Lower leg skin (tissue), 4 donors: ENCODE measurements around the gene C19orf81. TPM values are rescaled to one million over a fixed set of nuclear protein-coding genes. Genes with fewer than 3 reads are reported as not detected.

Source experiments
- DNase-seq, 2 donors: peaks; one replicate each; pipeline ENCODE4 v3.0.0-alpha.2; 2019; ENCODE audit warnings: low spot score in 2 of 2
- H3K4me3 ChIP-seq: fragments of 200-600 bp; sonication (generic); 2 replicates; pipeline ENCODE4 v1.5.1; 2017; ENCODE audit warnings: mild to moderate bottlenecking, low read depth; ENCODE audit not compliant: poor library complexity, severe bottlenecking
- POLR2A ChIP-seq, 2 donors: fragments of 450-650 bp; IDR thresholded peaks; one replicate each; pipeline ENCODE4 v1.6.1; 2016 to 2017; ENCODE audit warnings: antibody characterized with exemption in 2 of 2, mild to moderate bottlenecking in 1 of 2, moderate library complexity in 1 of 2
- WGBS, 2 donors: methylation state at CpG; one replicate each; pipeline ENCODE4 v1.1.5; 2018; 5-methylcytosine and 5-hydroxymethylcytosine counted together
- intact Hi-C: fragments of 100-400 bp; cut with DNase I; formaldehyde crosslinking; loops from one replicate; pipeline ENCODE4 v1.15.0; 2023; ENCODE audit warnings: low total_unique reads
- total RNA-seq, 4 donors: library from RNA; depleted of rRNA; stranded (reverse); fragments of >200 nt; gene quantifications; one replicate each; pipeline ENCODE4 v1.1.0, GENCODE V29; 2016
- TF ChIP-seq, protein P1 (sequence below), 3 donors: fragments of 450-650 bp; IDR thresholded peaks; one replicate each; pipeline ENCODE4 v1.5.1; 2016; ENCODE audit warnings: antibody characterized with exemption in 3 of 3, mild to moderate bottlenecking in 3 of 3, moderate library complexity in 2 of 3

C19orf81 gene
- total RNA-seq, 4 donors from 2014 or later, result 0.91 to 1.4 TPM; not detected in 2

GRCh38 chr19:50661766-50662650 is 12.8 kb downstream of the C19orf81 start:
- TF ChIP-seq POLR2A (IDR thresholded peaks at IDR 0.05), result no peak
- TF ChIP-seq, protein P1, sequence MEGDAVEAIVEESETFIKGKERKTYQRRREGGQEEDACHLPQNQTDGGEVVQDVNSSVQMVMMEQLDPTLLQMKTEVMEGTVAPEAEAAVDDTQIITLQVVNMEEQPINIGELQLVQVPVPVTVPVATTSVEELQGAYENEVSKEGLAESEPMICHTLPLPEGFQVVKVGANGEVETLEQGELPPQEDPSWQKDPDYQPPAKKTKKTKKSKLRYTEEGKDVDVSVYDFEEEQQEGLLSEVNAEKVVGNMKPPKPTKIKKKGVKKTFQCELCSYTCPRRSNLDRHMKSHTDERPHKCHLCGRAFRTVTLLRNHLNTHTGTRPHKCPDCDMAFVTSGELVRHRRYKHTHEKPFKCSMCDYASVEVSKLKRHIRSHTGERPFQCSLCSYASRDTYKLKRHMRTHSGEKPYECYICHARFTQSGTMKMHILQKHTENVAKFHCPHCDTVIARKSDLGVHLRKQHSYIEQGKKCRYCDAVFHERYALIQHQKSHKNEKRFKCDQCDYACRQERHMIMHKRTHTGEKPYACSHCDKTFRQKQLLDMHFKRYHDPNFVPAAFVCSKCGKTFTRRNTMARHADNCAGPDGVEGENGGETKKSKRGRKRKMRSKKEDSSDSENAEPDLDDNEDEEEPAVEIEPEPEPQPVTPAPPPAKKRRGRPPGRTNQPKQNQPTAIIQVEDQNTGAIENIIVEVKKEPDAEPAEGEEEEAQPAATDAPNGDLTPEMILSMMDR (IDR thresholded peaks at IDR 0.05), result no peak
- no peak overlapping the region for H3K4me3 ChIP-seq
- WGBS, 2 donors, result 63 to 70% methylated on average over 36 to 40 of the region's 49 CpGs
- intact Hi-C loops, result no loop called here
- no peak for DNase-seq

- no peak overlapping the region for H3K4me3 ChIP-seq
- no peak for DNase-seq
- WGBS, 2 donors, result 50 to 51% methylated on average over 16 of the region's 16 CpGs
- TF ChIP-seq, protein P1 (IDR thresholded peaks at IDR 0.05), result no peak
- no peak for TF ChIP-seq POLR2A (IDR thresholded peaks at IDR 0.05)
- intact Hi-C loops, result no loop called here
These were observed 13.6 kb downstream of the C19orf81 start for GRCh38 chr19:50662651-50663481.

DNA sequence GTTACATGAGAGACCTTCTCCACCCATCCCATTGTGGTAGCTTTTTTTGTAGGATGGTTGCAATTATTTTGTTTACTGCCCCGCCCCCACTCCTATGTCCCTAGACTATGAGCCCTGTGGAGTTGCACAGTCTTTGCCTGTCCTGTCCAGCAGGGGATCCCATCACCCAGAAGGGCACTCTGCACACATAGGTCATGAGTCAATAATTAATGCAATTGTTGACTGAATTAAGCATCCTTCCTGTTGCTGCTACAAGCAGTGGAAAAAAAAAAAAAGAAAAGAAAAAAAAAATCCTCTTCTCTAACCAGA is 14.2 kb downstream of the C19orf81 start:
- no peak overlapping the region for H3K4me3 ChIP-seq
- 91 to 92% methylated on average over 1 of the region's 1 CpG for WGBS, 2 donors
- TF ChIP-seq, protein P1 (IDR thresholded peaks at IDR 0.05), result no peak
- TF ChIP-seq POLR2A (IDR thresholded peaks at IDR 0.05), result no peak
- no peak for DNase-seq
- intact Hi-C loops, result no loop called here

GRCh38 chr19:50664204-50664603 is 15.0 kb downstream of the C19orf81 start:
- no peak for DNase-seq
- intact Hi-C loops, result no loop called here
- no peak overlapping the region for H3K4me3 ChIP-seq
- 78 to 88% methylated on average over 6 of the region's 6 CpGs for WGBS, 2 donors
- no peak for TF ChIP-seq POLR2A (IDR thresholded peaks at IDR 0.05)
- TF ChIP-seq, protein P1 (IDR thresholded peaks at IDR 0.05), result no peak

GRCh38 chr19:50666346-50667176 is 17.3 kb downstream of the C19orf81 start:
- TF ChIP-seq, protein P1 (IDR thresholded peaks at IDR 0.05), result no peak
- TF ChIP-seq POLR2A (IDR thresholded peaks at IDR 0.05), result no peak
- intact Hi-C loops, result no loop called here
- DNase-seq, result no peak
- no peak overlapping the region for H3K4me3 ChIP-seq
- 12 to 21% methylated on average over 25 to 28 of the region's 47 CpGs for WGBS, 2 donors
